ENCODE measurements around the gene CAMK2G.
A peak's percentile ranks its signal among the peaks of the same experiment; 100 is the strongest.
"Not testable (repeated sequence)": the region's sequence is repeated elsewhere in the genome, so short reads cannot be mapped to it uniquely, and the experiment has no call there.

The CAMK2G gene

GRCh38 chr10:73787031-73787800, 87.1 kb downstream of the CAMK2G start:
- not testable (repeated sequence) for DNase-seq (ENCODE audit: low read depth); H3K4me3 ChIP-seq (ENCODE audit: low read depth, low read length)

GRCh38 chr10:73786512-73786885, 87.9 kb downstream of the CAMK2G start:
- peak overlapping the region; percentile 93 for H3K4me3 ChIP-seq (ENCODE audit: low read depth, low read length)
- DNase-seq (ENCODE audit: low read depth): no peak

- DNase-seq (ENCODE audit: low read depth): no peak
- H3K4me3 ChIP-seq (ENCODE audit: low read depth, low read length): peak overlapping the region; percentile 93
Measured at GRCh38 chr10:73785721-73786511, 88.4 kb downstream of the CAMK2G start.

GRCh38 chr10:73785211-73785720, 89.1 kb downstream of the CAMK2G start, which contains the start of gene ZSWIM8:
Gene ZSWIM8 (plus strand): TSS chr10:73785606. CDS start chr10:73785879, 273 bp downstream.
- peak within 1 kb of the TSS; percentile 93 for H3K4me3 ChIP-seq (ENCODE audit: low read depth, low read length)
- DNase-seq (ENCODE audit: low read depth): peak; percentile 88

- H3K4me3 ChIP-seq (ENCODE audit: low read depth, low read length): peak overlapping the region; percentile 91
- DNase-seq (ENCODE audit: low read depth): no peak
Measured at GRCh38 chr10:73782749-73783085, 91.6 kb downstream of the CAMK2G start.

GRCh38 chr10:73781879-73782748, 92.2 kb downstream of the CAMK2G start, which contains the start of gene CHCHD1:
Gene CHCHD1 (plus strand): TSS chr10:73782048. CDS start chr10:73782076, 28 bp downstream.
- peak within 1 kb of the TSS; percentile 91 for H3K4me3 ChIP-seq (ENCODE audit: low read depth, low read length)
- DNase-seq (ENCODE audit: low read depth): peak; percentile 73

- peak overlapping the region; percentile 91 for H3K4me3 ChIP-seq (ENCODE audit: low read depth, low read length)
- no peak for DNase-seq (ENCODE audit: low read depth)
Measured at GRCh38 chr10:73781548-73781878, 92.8 kb downstream of the CAMK2G start.

- no peak for DNase-seq (ENCODE audit: low read depth)
- peak overlapping the region; percentile 91 for H3K4me3 ChIP-seq (ENCODE audit: low read depth, low read length)
Measured at GRCh38 chr10:73780966-73781365, 93.4 kb downstream of the CAMK2G start.

- no peak for DNase-seq (ENCODE audit: low read depth)
- H3K4me3 ChIP-seq (ENCODE audit: low read depth, low read length): peak overlapping the region; percentile 91
Measured at GRCh38 chr10:73780301-73780700, 94.1 kb downstream of the CAMK2G start.

- H3K4me3 ChIP-seq (ENCODE audit: low read depth, low read length): no peak overlapping the region
- DNase-seq (ENCODE audit: low read depth): no peak
Measured at GRCh38 chr10:73779539-73780197, 94.7 kb downstream of the CAMK2G start.

GRCh38 chr10:73779018-73779417, 95.3 kb downstream of the CAMK2G start:
- no peak overlapping the region for H3K4me3 ChIP-seq (ENCODE audit: low read depth, low read length)
- DNase-seq (ENCODE audit: low read depth): no peak

- DNase-seq (ENCODE audit: low read depth): no peak
- H3K4me3 ChIP-seq (ENCODE audit: low read depth, low read length): peak overlapping the region; percentile 84
Measured at GRCh38 chr10:73774637-73775036, 99.7 kb downstream of the CAMK2G start.

- H3K4me3 ChIP-seq (ENCODE audit: low read depth, low read length): peak overlapping the region; percentile 84
- no peak for DNase-seq (ENCODE audit: low read depth)
Measured at GRCh38 chr10:73773152-73773879, 101.0 kb downstream of the CAMK2G start.

- H3K4me3 ChIP-seq (ENCODE audit: low read depth, low read length): peak overlapping the region; percentile 84
- DNase-seq (ENCODE audit: low read depth): peak; percentile 51
Measured at GRCh38 chr10:73772281-73773151, 101.8 kb downstream of the CAMK2G start.

GRCh38 chr10:73771722-73772280, 102.6 kb downstream of the CAMK2G start:
- peak; percentile 42 for DNase-seq (ENCODE audit: low read depth)
- peak overlapping the region; percentile 84 for H3K4me3 ChIP-seq (ENCODE audit: low read depth, low read length)

GRCh38 chr10:73769396-73769795, 105.0 kb downstream of the CAMK2G start:
- H3K4me3 ChIP-seq (ENCODE audit: low read depth, low read length): no peak overlapping the region
- no peak for DNase-seq (ENCODE audit: low read depth)

- H3K4me3 ChIP-seq (ENCODE audit: low read depth, low read length): no peak overlapping the region
- no peak for DNase-seq (ENCODE audit: low read depth)
Measured at GRCh38 chr10:73768881-73769280, 105.5 kb downstream of the CAMK2G start.

Measured in skeletal muscle cell (primary cell).